Pulmonary artery endothelial cell (primary cell): Measurements from ENCODE around the gene LCE3D. TPM values are rescaled to one million over a fixed set of nuclear protein-coding genes. Genes with fewer than 3 reads are reported as not detected.

Experiments
- total RNA-seq: library from RNA; depleted of rRNA; stranded (reverse); fragments of >200 nt; gene quantifications from 2 replicates; pipeline ENCODE4 v1.2.3, GENCODE V29; 2014

The LCE3D gene
- total RNA-seq, 1 donor from 2014 or later, result not detected

Other genes with a start within 250 kb of the LCE3D start
- not detected in 2 replicates for gene FLG2, start 220.5 kb downstream of the LCE3D start, total RNA-seq
- gene CRNN, start 166.3 kb downstream of the LCE3D start, total RNA-seq, result not detected in 2 replicates
- not detected in 2 replicates for gene LCE5A, start 69.7 kb downstream of the LCE3D start, total RNA-seq
- not detected in 2 replicates for gene CRCT1, start 66.0 kb downstream of the LCE3D start, total RNA-seq
- not detected in 2 replicates for gene LCE3E, start 13.7 kb downstream of the LCE3D start, total RNA-seq
- gene LCE3C, start 19.7 kb upstream of the LCE3D start, total RNA-seq, result not detected in 2 replicates
- not detected in 2 replicates for gene LCE3B, start 33.3 kb upstream of the LCE3D start, total RNA-seq
- not detected in 2 replicates for gene LCE3A, start 42.6 kb upstream of the LCE3D start, total RNA-seq
- not detected in 2 replicates for gene LCE2D, start 82.9 kb upstream of the LCE3D start, total RNA-seq
- not detected in 2 replicates for gene LCE2C, start 94.8 kb upstream of the LCE3D start, total RNA-seq
- not detected in 2 replicates for gene LCE2B, start 105.6 kb upstream of the LCE3D start, total RNA-seq
- gene LCE2A, start 117.8 kb upstream of the LCE3D start, total RNA-seq, result not detected in 2 replicates
- gene LCE4A, start 127.6 kb upstream of the LCE3D start, total RNA-seq, result not detected in 2 replicates
- not detected in 2 replicates for gene KPRP, start 177.5 kb upstream of the LCE3D start, total RNA-seq
- not detected in 2 replicates for gene LCE1F, start 194.6 kb upstream of the LCE3D start, total RNA-seq
- gene LCE1E, start 205.7 kb upstream of the LCE3D start, total RNA-seq, result not detected in 2 replicates
- not detected in 2 replicates for gene LCE1D, start 216.2 kb upstream of the LCE3D start, total RNA-seq
- gene LCE1C, start 226.1 kb upstream of the LCE3D start, total RNA-seq, result not detected in 2 replicates
- not detected in 2 replicates for gene LCE1B, start 231.5 kb upstream of the LCE3D start, total RNA-seq
- gene LCE1A, start 247.0 kb upstream of the LCE3D start, total RNA-seq, result not detected in 2 replicates